ENCODE data around the gene ACVR1.
"Not testable (repeated sequence)": the region's sequence is repeated elsewhere in the genome, so short reads cannot be mapped to it uniquely, and the experiment has no call there.

ACVR1 gene

DNA sequence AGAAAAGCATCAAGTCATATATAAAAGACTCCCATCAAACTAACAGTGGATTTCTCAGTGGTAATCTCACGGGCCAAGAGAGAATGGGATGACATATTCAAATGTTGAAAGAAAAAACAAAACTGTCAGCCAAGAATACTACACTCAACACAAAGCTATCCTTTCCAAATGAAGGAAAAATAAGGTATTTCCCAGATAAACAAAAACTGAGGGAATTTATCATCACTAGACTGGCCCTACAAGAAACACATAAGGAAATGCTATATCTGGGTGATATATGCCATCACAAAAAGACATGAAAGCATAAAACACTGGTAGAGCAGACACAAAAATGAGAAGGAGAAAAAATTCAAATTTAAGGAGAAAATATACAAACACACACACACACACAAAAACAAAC lies 118.6 kb downstream of the ACVR1 start:
- DNase-seq (ENCODE audit: low read depth): no peak

DNA sequence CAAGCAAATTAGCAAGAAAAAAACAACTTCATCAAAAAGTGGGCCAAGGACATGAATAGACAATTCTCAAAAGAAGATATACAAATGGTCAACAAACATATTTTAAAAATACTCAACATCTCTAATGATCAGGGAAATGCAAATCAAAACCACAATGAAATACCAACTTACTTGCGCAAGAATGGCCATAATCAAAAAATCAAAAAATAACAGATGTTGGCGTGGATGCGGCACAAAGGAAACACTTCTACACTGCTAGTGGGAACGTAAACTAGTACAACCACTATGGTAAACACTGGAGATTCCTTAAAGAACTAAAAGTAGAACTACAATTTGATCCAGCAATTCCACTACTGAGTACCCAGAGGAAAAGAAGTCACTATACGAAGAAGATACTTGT lies 119.7 kb downstream of the ACVR1 start:
- DNase-seq (ENCODE audit: low read depth): not testable (repeated sequence)

DNA sequence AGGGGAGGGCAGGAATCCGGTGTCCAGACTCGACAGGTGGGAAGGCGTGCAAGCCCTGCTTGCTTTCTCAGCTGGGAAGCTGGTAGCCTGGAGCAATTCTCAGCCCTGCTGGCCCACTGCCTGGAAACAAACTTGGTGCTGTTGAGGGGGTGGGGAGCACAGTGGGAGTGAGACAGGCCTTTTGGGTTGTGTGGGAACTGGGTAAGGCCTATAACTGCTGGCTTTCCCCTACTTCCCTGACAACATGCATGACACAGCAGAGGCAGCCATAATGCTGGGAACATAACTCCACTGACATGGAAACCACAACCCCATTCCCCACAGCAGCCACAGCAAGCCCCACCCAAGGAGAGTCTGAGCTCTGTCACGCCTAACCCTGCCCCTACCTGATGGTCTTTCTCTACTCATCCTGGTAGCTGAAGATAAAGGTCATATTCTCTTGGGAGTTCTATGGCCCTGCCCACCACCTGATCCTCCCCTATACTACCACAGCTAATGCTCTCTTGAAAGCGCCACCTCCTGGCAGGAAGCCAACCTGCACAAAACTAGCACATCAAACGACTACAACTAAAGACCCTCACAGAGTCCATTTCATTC lies 124.6 kb downstream of the ACVR1 start:
- no peak for DNase-seq (ENCODE audit: low read depth)

DNA sequence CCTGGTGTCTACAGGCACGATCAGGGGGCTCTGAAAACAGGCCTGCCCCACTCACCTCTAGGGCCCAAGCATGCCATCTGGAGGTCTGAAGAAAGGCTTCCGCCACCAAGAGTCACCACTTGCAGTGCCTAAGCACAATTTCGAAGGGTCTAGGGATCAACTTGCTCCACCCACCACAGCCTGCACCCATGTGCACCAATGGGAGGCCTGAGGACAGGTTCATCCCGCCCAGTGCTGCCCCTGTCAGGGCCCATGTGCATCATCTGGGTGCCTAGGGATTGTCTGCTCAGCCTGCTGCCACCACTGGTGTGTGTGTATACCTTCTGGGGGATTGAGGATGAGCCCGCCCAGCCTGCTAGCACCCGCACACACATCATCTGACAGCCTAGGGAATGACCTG lies 126.4 kb downstream of the ACVR1 start:
- DNase-seq (ENCODE audit: low read depth): no peak

DNA sequence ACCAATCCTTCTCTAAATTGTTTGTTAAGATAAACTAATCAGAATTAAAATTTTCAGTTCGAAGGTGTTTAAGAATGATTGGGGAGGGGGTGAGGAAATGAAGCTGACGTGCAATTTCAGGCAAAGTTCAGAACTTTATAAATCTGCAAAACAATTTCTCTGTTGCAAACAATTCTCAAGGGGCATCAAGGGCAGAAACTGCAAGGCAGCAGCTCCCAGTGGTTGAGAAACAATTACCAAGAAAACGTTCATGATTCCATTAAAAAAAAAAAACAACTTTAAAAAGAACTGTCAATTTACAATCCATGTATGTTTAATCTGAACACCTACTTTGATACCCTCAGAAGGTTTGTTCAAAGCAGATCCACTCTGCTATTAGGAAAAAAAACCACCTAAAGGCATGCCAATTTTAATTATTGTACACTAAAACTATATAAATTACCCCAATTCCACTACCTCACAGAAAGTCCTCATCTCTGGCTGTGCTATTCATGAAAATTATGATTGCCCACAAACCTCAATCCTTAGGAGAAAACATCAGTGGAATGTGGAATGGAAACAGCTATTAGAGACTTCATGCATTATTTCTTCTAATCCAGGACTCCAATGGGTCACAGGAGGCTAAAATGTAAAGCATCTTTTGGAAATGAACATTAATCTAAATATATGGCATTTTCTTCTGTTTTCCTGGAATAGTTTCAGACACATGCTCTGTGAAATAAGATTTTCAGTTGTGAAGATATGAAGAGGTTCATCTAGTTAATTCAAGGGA lies 127.6 kb downstream of the ACVR1 start:
- DNase-seq (ENCODE audit: low read depth): no peak

DNA sequence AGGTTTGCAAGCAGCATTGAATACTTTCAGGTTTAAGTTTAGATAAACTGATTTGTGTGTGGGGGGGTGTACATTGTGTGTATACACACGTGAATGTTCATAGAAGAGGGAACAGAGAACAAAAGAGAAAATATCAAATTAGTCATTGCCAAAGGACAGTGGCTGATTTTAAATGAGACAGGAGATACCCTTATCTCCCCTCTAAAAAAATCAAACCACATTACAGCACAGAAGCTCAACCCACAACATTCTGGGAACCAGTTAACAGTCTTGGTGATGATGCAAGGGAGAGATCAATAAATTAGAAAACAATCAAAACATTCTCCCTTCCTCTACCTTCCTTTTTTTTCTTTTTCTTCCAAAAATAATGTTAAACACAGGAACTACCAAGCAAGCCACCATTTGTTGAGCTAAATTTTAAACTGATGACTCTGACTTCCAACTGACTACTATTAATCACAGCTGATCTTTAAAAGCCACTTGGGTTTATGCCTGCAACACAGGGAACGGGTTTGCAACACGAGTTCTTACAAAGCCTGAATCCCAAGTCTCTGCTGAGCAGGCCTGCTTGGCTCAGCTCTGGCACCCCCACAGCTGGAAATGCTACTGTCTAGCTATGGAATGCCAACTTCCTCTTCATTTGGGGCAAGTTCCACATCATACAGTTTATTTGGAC lies 128.3 kb downstream of the ACVR1 start:
- DNase-seq (ENCODE audit: low read depth): no peak

DNA sequence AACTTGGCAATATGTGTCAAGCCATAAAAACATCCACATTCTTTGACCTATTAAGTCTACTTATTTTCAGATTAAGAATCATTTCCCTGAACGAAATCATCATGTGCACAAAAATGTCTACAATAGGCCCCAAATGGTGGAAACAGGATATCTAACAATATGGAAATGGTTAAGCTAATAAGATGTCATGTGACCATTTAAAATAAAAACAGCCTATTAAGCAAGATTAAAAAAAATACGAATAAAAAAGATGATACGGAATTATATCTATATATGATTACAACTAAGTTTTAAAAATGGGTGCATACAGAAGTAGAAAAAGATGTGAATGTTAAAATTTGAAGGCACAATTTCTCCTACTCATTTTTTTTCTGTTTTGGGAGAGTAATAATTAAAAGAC lies 128.8 kb downstream of the ACVR1 start:
- DNase-seq (ENCODE audit: low read depth): no peak

DNA sequence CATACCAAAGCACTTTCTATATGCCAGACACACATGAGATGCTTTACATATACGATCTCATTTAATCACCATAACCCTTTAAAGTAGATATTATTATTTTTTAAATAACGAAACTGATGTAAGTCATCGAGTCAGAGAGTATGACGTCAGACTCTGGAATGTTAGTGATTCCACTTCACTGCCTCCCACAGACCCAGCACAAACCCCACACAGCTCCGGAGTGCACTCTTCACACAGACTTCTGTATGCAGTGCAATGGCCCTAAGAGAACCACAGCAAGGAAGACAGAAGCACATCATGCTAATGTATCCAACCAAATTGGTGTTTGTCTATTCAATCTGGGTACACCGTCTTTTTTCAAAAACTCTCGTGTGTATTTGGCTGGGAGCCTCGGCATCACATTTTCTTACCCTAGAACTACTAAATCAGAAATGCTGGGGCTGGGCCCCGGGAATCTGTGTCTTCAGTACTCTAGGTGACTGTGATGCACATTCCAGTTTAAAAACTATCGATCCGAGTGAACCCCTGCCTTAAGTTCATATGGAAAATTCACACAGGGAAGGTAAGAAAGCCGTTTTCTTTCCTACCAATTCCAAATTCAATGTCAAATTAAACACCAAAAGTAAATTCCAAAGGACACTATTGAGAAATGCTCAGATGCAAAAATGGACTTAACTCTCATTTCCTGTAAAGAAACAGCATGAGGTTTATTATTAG lies 129.7 kb downstream of the ACVR1 start:
- no peak for DNase-seq (ENCODE audit: low read depth)

DNA sequence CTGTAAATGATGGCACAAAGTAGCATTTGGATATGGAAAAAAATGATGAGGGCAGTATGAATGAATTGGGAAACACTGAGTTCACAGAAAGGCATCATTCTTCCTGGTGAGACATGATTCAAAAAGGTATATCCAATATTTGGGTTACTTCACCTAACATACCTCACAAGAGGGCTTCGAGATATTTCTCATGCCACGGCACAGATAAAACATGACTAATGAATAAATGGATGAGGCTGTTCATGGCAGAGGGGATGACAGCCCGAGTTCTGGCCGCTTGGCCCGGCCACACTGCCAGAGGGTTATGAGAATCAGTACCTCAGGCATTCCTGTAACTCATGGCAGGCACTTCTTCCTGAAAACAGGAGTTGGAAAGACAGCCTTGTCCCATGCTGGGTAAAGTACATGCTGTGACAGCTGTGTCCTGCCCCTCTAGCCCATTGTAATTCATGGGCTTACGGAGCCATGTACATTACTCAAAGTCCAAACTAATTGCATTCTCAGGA lies 131.5 kb downstream of the ACVR1 start:
- no peak for DNase-seq (ENCODE audit: low read depth)

DNA sequence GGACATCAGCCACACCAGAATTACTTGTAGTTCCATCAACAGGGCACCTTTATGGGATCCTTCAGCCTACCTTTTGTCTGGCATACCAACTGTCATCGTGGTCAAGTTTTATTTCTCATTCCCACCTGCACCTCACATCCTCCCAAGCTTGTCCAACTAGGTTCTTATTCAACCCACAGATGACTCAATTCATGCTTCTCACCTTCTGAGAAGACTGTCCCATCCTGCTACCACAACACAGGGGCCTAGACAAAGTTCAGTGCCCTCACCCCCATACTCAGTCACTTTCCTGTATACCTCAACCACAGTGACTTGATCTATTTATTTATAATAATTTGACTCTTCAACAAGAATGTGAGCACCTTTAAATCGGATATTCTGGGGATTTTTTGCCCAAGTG lies 133.1 kb downstream of the ACVR1 start:
- no peak for DNase-seq (ENCODE audit: low read depth)

DNA sequence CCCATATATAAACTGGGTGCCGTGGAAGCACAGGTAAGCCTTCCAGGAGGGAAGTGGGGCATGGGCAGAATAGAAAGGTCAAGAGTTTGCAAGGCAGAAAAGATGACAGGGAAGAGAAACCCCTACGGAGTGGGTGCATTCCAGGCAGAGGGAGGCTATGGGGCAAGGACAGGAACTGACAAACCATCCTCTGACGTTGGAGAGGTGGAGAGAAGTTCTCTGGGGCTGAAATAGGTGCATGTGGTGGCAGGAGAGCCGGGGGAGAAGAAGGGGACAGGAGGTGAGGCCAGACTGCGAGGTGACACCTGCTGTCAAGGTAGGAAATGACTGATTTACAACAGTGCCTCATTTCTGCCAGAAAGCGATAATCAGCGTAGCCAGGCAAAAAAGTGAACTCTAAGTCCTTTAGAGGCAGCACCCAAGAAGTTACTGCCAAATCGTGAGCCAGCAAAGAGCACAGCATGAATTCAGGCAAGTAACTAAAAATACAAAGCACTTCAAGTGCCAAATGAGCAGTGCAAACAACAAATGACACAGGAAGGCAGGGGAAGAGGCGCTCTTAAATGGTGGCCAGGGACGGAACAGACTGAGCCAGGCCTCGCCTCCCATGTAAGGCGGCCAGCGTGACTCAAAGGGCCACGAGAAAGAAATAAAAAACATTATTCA lies 134.2 kb downstream of the ACVR1 start:
- no peak for DNase-seq (ENCODE audit: low read depth)

DNA sequence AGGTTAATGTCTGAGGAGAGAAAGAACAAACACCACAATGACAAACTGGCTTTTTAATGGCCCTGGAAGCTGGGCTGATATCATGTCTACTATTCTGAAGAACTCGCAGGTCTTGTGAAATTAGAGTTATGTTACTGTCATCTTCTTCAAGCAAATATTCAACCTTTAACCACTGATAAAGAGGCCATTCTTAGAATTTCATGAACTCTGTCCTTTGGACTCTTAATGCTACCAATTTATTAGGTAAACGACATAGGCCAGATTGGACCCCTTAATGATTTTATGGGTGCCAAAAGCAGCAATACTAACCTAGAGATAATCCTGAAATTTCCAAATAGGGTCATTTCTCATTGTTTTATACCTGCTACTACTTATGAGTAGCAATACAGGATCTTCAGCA lies 138.5 kb downstream of the ACVR1 start:
- no peak for DNase-seq (ENCODE audit: low read depth)

DNA sequence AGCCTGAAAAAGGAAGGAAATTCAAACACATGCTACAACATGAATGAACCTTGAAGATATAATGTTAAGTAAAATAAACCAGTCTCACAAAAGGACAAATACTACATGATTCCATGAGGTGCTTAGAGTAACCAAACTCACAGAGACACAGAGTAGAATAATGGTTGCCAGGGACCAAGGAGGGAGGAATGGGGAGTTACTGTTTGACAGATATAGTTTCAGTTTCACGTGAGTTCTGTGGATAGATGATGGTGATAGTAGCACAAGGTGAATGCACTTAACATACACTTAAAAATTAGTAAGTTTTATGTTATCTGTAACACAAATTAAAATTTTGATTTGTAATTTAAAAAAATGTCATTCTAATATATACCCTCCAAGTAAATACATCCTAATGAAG lies 140.6 kb downstream of the ACVR1 start:
- no peak for DNase-seq (ENCODE audit: low read depth)

DNA sequence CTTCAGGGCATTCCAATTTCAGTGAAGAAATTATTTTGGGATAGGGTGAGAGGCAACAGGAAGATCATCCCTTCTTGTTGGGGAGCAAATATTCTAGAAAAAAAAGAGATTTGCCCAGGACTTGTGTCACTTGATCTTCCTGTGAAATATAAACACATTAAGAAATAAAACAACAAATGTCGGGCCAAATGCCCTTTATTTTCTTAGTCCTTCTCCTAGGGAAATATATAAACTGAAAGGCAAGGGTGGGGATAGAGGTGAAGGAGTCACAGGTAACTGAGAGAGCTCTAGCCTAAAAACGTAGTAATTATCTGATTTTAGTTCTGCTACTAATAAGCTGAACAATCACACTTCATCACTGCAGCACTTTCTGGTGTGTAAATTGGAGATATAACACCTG lies 142.9 kb downstream of the ACVR1 start:
- no peak for DNase-seq (ENCODE audit: low read depth)

DNA sequence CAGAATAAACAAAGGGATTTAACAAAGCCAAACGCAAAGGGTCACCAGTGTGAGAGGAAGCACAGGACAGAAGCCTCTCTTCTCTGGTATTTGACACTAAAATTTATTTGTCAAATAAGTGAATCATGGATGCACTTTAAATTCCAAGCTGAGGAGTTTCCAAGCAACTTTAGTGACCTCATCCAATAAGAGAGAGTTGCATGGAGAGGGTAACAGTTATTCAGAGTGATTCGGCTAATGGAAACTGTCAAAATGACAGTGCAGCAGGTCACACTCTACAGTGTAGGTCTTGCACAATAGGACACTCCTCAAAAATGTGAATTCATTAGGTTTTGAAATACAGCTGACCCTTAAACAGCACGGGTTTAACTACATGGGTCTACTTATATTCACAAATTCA lies 143.5 kb downstream of the ACVR1 start:
- DNase-seq (ENCODE audit: low read depth): no peak

DNA sequence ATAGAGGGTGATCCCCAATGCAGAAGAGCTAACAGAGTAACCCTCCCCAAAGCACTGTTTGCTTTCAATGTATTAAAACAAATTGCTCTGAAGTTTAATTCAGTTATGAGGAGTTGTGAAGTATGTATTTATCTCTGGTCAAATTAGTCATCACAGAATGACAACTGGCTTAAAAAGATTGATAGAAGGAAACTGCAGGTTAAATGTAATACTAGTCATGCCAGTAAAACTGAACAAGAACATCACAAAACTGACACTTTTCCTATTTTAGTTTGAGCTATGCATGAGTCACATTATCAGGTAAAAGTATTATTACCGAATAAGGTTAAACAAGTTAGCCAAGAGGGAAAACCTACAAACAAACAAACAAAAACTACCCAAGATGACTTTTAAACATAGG lies 148.4 kb downstream of the ACVR1 start:
- no peak for DNase-seq (ENCODE audit: low read depth)

DNA sequence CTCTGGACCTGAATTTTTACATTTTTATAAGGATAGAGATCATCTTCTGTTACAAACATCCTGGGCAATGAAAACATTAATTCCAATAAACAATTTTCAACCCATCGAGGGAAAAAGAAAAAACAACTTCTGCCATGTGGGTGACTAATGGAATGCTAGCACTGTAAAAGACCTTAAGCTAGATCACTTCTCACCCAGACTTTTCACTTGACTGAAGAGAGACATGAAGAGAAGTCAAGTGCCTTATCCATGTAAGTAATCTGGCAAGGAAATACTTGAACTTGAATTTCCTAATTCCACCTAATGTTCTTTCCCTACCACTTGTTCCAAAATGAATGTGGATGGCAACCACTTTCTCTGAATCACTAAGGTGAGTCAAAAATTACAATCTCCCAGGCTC lies 149.2 kb downstream of the ACVR1 start:
- DNase-seq (ENCODE audit: low read depth): no peak

DNA sequence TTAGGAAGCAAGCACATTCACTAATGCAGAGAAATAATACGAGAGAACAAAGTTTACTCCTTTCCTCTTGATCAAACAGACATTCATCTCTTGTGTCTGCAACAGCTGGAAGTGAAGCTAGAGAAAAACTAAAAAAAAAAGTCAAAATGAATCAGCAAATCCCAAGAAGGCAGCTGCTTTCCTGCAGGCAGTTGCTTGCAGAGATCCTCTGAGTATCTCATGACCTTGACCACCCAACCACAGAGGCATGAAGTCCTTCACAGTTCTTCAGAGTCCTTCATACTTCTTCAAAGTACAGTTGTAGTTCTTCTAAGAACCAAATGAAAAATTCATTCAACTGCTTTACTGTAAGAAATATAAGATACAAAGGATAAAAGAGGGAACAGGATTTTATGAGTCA lies 150.3 kb downstream of the ACVR1 start:
- no peak for DNase-seq (ENCODE audit: low read depth)

DNA sequence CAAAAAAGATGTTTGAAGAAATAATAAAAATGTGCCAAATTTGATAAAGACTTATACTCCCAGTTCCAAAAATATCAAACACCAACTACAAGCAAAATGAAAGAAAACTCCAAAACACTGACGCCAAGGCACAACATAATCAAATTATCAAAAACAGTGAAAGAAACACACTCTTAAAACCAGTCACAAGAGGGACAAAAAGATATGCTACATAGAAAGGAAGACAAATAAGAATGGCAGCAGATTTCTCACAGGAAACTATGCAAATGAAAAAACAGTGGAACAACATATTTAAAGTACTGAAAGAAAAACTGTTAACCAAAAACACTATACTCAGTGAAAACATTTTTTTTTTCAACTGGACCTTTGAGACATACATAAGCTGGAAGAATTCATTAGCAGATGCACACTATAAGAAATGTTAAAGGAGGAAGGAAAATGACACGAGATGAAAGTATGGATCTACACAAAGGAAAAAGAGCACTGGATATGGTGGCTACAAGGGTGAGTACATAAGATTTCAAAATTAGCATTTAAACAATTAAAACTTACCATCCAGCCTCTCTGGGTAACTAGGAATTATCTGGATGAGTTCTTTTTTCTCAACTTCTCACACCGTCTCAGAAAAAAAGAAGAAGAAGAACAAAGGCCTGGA lies 153.4 kb downstream of the ACVR1 start:
- DNase-seq (ENCODE audit: low read depth): no peak

DNA sequence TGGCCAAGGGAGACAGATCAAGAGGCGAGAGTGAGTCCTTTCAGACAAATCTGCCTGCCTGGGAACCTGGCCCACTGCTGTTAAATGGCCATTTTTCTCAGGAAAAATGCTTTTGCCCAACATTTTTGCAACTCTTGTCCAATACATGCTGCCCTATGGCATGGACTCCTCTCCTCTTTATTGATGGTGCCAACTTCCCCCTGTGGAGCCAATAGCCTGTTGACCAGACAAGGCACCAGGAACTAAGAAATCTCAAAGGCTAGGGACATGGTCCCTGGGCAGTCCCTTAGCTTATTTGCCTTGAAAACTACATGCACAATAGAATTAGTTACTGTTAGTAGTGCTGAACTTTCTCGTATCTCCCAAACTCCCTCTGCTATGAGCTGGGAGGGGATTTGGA lies 155.6 kb downstream of the ACVR1 start:
- DNase-seq (ENCODE audit: low read depth): no peak

DNA sequence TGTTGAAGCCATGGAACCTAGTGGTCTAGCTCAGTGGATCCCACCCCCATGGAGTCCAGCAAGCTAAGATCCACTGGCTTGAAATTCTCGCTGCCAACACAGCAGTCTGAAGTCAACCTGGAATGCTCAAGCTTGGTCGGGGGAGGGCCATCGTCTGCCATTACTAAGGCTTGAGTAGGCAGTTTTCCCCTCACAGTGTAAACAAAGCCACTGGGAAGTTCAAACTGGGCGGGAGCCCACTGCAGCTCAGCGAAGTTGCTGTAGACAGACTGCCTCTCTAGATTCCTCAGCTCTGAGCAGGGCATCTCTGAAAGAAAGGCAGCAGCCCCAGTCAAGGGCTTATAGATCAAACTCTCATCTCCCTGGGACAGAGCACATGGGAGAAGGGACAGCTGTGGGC lies 171.5 kb downstream of the ACVR1 start:
- DNase-seq (ENCODE audit: low read depth): not testable (repeated sequence)

DNA sequence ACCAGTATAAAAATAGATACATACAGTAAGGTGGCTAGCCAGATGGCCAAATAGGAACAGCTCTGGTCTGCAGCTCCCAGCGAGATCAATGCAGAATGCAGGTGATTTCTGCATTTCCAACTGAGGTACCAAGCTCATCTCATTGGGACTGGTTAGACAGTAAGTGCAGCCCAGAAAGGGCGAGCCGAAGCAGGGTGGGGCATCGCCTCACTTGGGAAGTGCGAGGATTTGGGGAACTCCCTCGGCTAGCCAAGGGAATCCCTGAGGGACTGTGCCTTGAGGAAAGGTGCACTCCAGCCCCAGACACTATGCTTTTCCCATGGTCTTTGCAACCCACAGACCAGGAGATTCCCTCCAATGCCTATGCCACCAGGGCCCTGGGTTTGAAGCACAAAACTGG lies 172.0 kb downstream of the ACVR1 start:
- not testable (repeated sequence) for DNase-seq (ENCODE audit: low read depth)

Measured in stimulated activated CD8-positive, alpha-beta memory T cell treated with anti-CD3 and anti-CD28 coated beads, Interleukin-12 subunit alpha, Interleukin-12 subunit beta, amount 100 ng/mL, for 4 hours (primary cell).